DOHH2 (cell line): ENCODE measurements around the gene SLC7A6OS.

Experiments
- H3F3A ChIP-seq: fragments of 200-600 bp; sonication (generic), shearing (Covaris generic); 2 replicates; pipeline ENCODE4 v1.6.0; 2016; ENCODE audit warnings: antibody characterized with exemption, mild to moderate bottlenecking; ENCODE audit not compliant: control insufficient read depth, insufficient read depth
- H3K27ac ChIP-seq: fragments of 200-600 bp; sonication (generic); 2 replicates; pipeline ENCODE4 v1.5.1; 2014; ENCODE audit warnings: low read depth, mild to moderate bottlenecking, low read length, moderate library complexity
- H3K27me3 ChIP-seq: fragments of 200-600 bp; sonication (generic); 2 replicates; pipeline ENCODE4 v1.6.1; 2014; ENCODE audit warnings: mild to moderate bottlenecking, low read length, mixed read lengths; ENCODE audit not compliant: control insufficient read depth
- H3K36me3 ChIP-seq: fragments of 200-600 bp; sonication (generic); 2 replicates; pipeline ENCODE4 v1.6.1; 2014; ENCODE audit warnings: mild to moderate bottlenecking, low read length, moderate library complexity, mixed read lengths; ENCODE audit not compliant: control insufficient read depth
- H3K4me1 ChIP-seq: fragments of 200-600 bp; sonication (generic); 2 replicates; pipeline ENCODE4 v1.6.1; 2014; ENCODE audit warnings: mild to moderate bottlenecking, low read length, mixed read lengths; ENCODE audit not compliant: control insufficient read depth
- H3K4me2 ChIP-seq: fragments of 200-600 bp; sonication (generic); 2 replicates; pipeline ENCODE4 v1.6.0; 2014; ENCODE audit warnings: mild to moderate bottlenecking, low read length, moderate library complexity
- H3K4me3 ChIP-seq: fragments of 200-600 bp; sonication (generic); 2 replicates; pipeline ENCODE4 v1.5.1; 2014; ENCODE audit warnings: mild to moderate bottlenecking, low read length, mixed read lengths
- H3K79me2 ChIP-seq: fragments of 200-600 bp; sonication (generic); 2 replicates; pipeline ENCODE4 v1.6.1; 2014; ENCODE audit warnings: mild to moderate bottlenecking, low read length, mixed read lengths; ENCODE audit not compliant: control insufficient read depth
- H3K9me2 ChIP-seq: fragments of 200-600 bp; sonication (generic); replicated peaks from 2 replicates; pipeline ENCODE4 v1.6.1; 2014; ENCODE audit warnings: mild to moderate bottlenecking, low read length, mixed read lengths; ENCODE audit not compliant: control insufficient read depth
- H3K9me3 ChIP-seq: fragments of 200-600 bp; sonication (generic); 2 replicates; pipeline ENCODE4 v1.6.1; 2014; ENCODE audit warnings: antibody characterized with exemption, low read length, mixed read lengths; ENCODE audit not compliant: control insufficient read depth, insufficient read depth
- H4K20me1 ChIP-seq: fragments of 200-600 bp; sonication (generic); 2 replicates; pipeline ENCODE4 v1.6.0; 2014; ENCODE audit warnings: low read depth, mild to moderate bottlenecking, antibody characterized with exemption, low read length, moderate library complexity; ENCODE audit not compliant: control insufficient read depth, insufficient read depth
- CTCF ChIP-seq: fragments of 200-600 bp; sonication (generic); IDR thresholded peaks from one replicate; pipeline ENCODE4 v1.5.1; 2014; ENCODE audit warnings: antibody characterized with exemption, mild to moderate bottlenecking, low read depth, low read length; ENCODE audit not compliant: poor library complexity, severe bottlenecking
- EZH2phosphoT487 ChIP-seq: fragments of 200-600 bp; sonication (generic); IDR thresholded peaks from 2 replicates; pipeline ENCODE4 v1.6.1; 2017; ENCODE audit warnings: borderline replicate concordance, mild to moderate bottlenecking, antibody characterized with exemption, low read length, moderate library complexity, mixed read lengths

The SLC7A6OS gene

DNA sequence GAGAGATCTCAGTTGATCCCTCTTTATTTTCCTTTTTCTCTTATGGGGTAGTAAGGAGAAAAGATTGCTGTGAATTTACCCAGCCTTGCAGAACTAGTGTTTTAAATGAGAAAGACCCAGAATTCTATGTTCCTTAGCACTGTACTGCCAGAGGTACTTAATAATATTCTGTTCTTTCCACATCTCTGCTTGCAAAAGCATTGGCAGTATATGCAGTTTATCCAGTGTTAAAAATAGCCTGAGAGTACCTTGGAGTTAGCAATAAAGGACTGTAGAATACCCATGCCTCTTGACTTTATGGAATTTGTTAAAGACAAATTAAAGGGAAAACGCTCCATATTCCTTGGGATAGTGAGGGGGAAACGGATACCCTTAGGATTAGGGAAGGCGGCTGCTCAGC lies 34.5 kb downstream of the SLC7A6OS start:
- H3K27me3 ChIP-seq, result no peaks in the 10 kb centered on the region
- no peaks in the 10 kb centered on the region for H4K20me1 ChIP-seq
- no peaks in the 10 kb centered on the region for H3K9me3 ChIP-seq
- H3F3A ChIP-seq, result peaks cover 11% of the 10 kb centered on the region; the same call in 1 of the 2 replicates
- H3K79me2 ChIP-seq, result peaks cover 74% of the 10 kb centered on the region
- TF ChIP-seq EZH2phosphoT487, result no peak
- TF ChIP-seq CTCF, result no peak
- H3K4me3 ChIP-seq, result no peak overlapping the region
- no peaks in the 10 kb centered on the region for H3K9me2 ChIP-seq
- peaks cover 58% of the 10 kb centered on the region for H3K36me3 ChIP-seq
- H3K27ac ChIP-seq, result peak overlapping the region; percentile 57
- H3K4me1 ChIP-seq, result peaks cover 68% of the 10 kb centered on the region
- peak overlapping the region; percentile 39; the same call in 1 of the 2 replicates for H3K4me2 ChIP-seq

- Histone ChIP-seq H3K27me3 (no peaks in the 10 kb centered on the region), H3K27ac (peak overlapping the region; percentile 57), H3K79me2 (peaks cover 74% of the 10 kb centered on the region), H3K36me3 (peaks cover 59% of the 10 kb centered on the region), H3F3A (peaks cover 11% of the 10 kb centered on the region; the same call in 1 of the 2 replicates), H3K9me2 (no peaks in the 10 kb centered on the region), H3K4me3 (no peak overlapping the region), H3K9me3 (no peaks in the 10 kb centered on the region), H3K4me2 (peak overlapping the region; percentile 39), H4K20me1 (no peaks in the 10 kb centered on the region), H3K4me1 (peaks cover 64% of the 10 kb centered on the region)
- TF ChIP-seq EZH2phosphoT487, result no peak
- no peak for TF ChIP-seq CTCF
These were observed 35.0 kb downstream of the SLC7A6OS start for GRCh38 chr16:68275611-68276191.

DNA sequence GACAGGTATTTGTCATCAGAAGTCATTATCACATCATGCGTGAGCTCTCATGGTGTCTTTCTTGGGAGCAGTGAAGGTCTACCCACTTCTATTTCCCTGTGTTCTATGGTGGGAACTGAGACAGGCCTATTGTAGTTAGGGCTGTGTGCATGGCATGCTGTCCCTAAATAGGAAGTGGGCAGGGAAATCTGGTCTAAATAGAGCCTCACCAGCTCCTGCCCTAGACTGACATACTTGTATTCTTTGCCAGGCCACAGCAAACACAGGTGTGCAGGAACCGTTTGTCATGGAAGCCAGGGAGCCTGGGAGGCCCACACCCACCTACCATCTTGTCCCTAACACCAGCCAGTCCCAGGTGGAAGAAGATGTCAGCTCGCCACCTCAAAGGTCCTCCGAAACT lies 36.3 kb downstream of the SLC7A6OS start:
- Histone ChIP-seq H3K9me3 (no peaks in the 10 kb centered on the region), H3K4me2 (peak overlapping the region; percentile 46; the same call in 1 of the 2 replicates), H4K20me1 (0 out of 2 replicates have a peak, but pooled peaks cover 2% of the 10 kb centered on the region)

More for the DNA sequence above, 36.3 kb downstream of the SLC7A6OS start:
- H3K27ac ChIP-seq, result no peak overlapping the region
- TF ChIP-seq EZH2phosphoT487 (no peak), CTCF (no peak)
- peaks cover 6% of the 10 kb centered on the region; the same call in 1 of the 2 replicates for H3F3A ChIP-seq
- H3K4me3 ChIP-seq, result no peak overlapping the region
- no peaks in the 10 kb centered on the region for H3K27me3 ChIP-seq
- peaks cover 77% of the 10 kb centered on the region for H3K79me2 ChIP-seq
- H3K4me1 ChIP-seq, result peaks cover 52% of the 10 kb centered on the region
- peaks cover 62% of the 10 kb centered on the region for H3K36me3 ChIP-seq
- no peaks in the 10 kb centered on the region for H3K9me2 ChIP-seq
